Measurements from ENCODE around the gene AZU1.

Gene AZU1

GRCh38 chr19:806815-807421, 20.7 kb upstream of the AZU1 start:
- FAIRE-seq (no peak), DNase-seq (ENCODE audit: insufficient read length, low spot score) (no peak)
- TF ChIP-seq, protein P1, sequence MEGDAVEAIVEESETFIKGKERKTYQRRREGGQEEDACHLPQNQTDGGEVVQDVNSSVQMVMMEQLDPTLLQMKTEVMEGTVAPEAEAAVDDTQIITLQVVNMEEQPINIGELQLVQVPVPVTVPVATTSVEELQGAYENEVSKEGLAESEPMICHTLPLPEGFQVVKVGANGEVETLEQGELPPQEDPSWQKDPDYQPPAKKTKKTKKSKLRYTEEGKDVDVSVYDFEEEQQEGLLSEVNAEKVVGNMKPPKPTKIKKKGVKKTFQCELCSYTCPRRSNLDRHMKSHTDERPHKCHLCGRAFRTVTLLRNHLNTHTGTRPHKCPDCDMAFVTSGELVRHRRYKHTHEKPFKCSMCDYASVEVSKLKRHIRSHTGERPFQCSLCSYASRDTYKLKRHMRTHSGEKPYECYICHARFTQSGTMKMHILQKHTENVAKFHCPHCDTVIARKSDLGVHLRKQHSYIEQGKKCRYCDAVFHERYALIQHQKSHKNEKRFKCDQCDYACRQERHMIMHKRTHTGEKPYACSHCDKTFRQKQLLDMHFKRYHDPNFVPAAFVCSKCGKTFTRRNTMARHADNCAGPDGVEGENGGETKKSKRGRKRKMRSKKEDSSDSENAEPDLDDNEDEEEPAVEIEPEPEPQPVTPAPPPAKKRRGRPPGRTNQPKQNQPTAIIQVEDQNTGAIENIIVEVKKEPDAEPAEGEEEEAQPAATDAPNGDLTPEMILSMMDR (IDR thresholded peaks at IDR 0.05; ENCODE audit: insufficient read depth, missing control alignments) = no peak

DNA sequence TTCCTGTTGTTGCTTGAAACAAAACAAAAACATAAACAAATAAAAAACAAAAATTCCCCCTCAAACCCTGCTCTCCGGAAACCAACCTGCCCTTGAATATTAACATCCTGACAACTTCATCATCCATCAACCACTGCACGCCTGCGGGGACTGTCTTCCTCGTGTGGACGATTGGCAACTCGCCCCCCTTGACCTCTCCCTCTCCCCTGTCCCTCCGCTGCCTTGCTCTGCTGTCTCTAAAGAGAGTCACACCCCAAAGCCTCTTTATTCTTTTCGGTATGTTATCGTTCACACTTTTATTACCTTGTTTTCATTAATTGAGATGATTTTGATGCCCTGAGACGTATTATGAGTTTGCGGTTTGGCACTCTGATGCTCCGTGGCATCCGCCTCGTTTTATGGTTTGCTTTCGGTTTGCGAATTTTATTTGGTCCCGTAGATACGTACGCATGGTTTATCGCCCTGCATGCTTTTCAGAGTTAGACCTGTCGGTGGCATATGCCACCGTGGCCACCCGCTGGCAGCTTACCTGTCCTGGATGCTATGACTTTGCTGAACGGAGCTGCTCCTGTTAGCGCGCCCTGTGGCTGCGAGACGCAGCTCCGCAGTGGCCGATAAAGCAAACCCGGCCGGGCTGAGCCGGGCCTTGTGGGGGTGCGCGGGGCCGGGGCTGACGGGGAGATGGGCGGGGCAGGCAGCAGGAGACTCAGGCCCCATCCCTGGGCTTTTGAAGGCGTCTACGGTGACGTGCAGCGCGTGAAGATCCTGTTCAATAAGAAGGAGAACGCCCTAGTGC, 19.8 kb upstream of the AZU1 start:
- FAIRE-seq (no peak), DNase-seq (ENCODE audit: insufficient read length, low spot score) (no peak)
- TF ChIP-seq, protein P1 (IDR thresholded peaks at IDR 0.05; ENCODE audit: insufficient read depth, missing control alignments) = no peak

- DNase-seq (ENCODE audit: insufficient read length, low spot score) = no peak
- TF ChIP-seq, protein P1 (IDR thresholded peaks at IDR 0.05; ENCODE audit: insufficient read depth, missing control alignments) = no peak
- FAIRE-seq = no peak
Measured at GRCh38 chr19:808423-808775, 19.2 kb upstream of the AZU1 start.

DNA sequence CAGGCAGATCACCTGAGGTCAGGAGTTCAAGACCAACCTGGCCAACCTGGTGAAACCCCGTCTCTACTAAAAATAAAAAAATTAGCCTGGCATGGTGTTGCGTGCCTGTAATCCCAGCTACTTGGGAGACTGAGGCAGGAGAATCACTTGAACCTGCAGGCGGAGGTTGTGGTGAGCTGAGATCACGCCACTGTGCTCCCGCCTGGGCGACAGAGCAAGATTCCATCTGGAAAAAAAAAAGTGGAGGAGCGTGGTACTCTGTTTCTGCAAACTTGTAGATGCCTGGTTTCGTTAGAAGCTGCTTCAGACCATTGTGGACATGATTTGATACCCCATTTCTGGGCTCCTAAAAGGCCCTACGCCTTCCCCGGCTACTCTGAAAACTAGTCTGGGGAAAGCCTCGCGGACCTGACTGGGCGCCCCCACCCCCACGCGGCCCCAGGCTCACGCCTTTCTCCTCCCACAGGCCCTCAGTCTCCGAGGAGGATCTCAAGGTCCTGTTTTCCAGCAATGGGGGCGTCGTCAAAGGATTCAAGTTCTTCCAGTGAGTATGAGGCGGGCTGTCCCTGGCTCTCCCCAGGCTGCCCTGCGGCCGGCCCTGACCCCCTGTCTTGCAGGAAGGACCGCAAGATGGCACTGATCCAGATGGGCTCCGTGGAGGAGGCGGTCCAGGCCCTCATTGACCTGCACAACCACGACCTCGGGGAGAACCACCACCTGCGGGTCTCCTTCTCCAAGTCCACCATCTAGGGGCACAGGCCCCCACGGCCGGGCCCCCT, 17.4 kb upstream of the AZU1 start:
- TF ChIP-seq, protein P1 (IDR thresholded peaks at IDR 0.05; ENCODE audit: insufficient read depth, missing control alignments) = no peak
- FAIRE-seq = no peak
- no peak for DNase-seq (ENCODE audit: insufficient read length, low spot score)

GRCh38 chr19:810883-811489, 16.7 kb upstream of the AZU1 start:
- TF ChIP-seq, protein P1 (IDR thresholded peaks at IDR 0.05; ENCODE audit: insufficient read depth, missing control alignments) = no peak
- no peak for DNase-seq (ENCODE audit: insufficient read length, low spot score)
- no peak for FAIRE-seq

GRCh38 chr19:811506-812048, 16.1 kb upstream of the AZU1 start:
- DNase-seq (ENCODE audit: insufficient read length, low spot score) (no peak), FAIRE-seq (no peak)
- TF ChIP-seq, protein P1 (IDR thresholded peaks at IDR 0.05; ENCODE audit: insufficient read depth, missing control alignments) = no peak

Measured in D721Med (cell line).